Ishikawa (cell line): ENCODE data around the gene ZC3H12C.

Experiments used
- CEBPB ChIP-seq: IDR thresholded peaks from 2 replicates; pipeline ENCODE4 v1.6.1; 2012
- EGR1 ChIP-seq: IDR thresholded peaks from 2 replicates; pipeline ENCODE4 v1.6.1; 2012
- EP300 ChIP-seq: IDR thresholded peaks from 2 replicates; pipeline ENCODE4 v1.6.1; 2012; ENCODE audit warnings: borderline replicate concordance
- FOXM1 ChIP-seq: IDR thresholded peaks from 2 replicates; pipeline ENCODE4 v1.6.1; 2012; ENCODE audit warnings: low read depth, borderline replicate concordance
- MAX ChIP-seq: IDR thresholded peaks from 2 replicates; pipeline ENCODE4 v1.6.1; 2012
- NFIC ChIP-seq: IDR thresholded peaks from 2 replicates; pipeline ENCODE4 v1.6.1; 2012
- RAD21 ChIP-seq: IDR thresholded peaks from 2 replicates; pipeline ENCODE4 v1.6.1; 2012; ENCODE audit warnings: low read depth
- REST ChIP-seq: IDR thresholded peaks from 2 replicates; pipeline ENCODE4 v1.6.1; 2012; ENCODE audit warnings: low read depth, mild to moderate bottlenecking
- TAF1 ChIP-seq: IDR thresholded peaks from 2 replicates; pipeline ENCODE4 v1.6.1; 2012; ENCODE audit warnings: low read depth, mild to moderate bottlenecking
- TEAD4 ChIP-seq: IDR thresholded peaks from 2 replicates; pipeline ENCODE4 v1.6.1; 2012
- USF1 ChIP-seq: IDR thresholded peaks from 2 replicates; pipeline ENCODE4 v1.6.1; 2012

- TF ChIP-seq RAD21, result no peak
- no peak for TF ChIP-seq REST
- no peak for TF ChIP-seq TEAD4
- no peak for TF ChIP-seq EP300
- no peak for TF ChIP-seq USF1
- no peak for TF ChIP-seq MAX
- TF ChIP-seq FOXM1, result no peak
- TF ChIP-seq EGR1, result no peak
- TF ChIP-seq NFIC, result no peak
- no peak for TF ChIP-seq TAF1
- no peak for TF ChIP-seq CEBPB
These were observed 97.7 kb downstream of the ZC3H12C start for GRCh38 chr11:110190885-110191284.
